SK-N-SH (cell line): Measurements from ENCODE around the gene ZNRF1.

Experiments
- CHD2 ChIP-seq: fragments of 150-350 bp; IDR thresholded peaks from 2 replicates; pipeline ENCODE4 v1.6.1; 2018; ENCODE audit warnings: low read length; ENCODE audit not compliant: partially characterized antibody
- EP300 ChIP-seq, 2 experiments: IDR thresholded peaks; 2 replicates each; pipeline versions ENCODE4 v1.4.0 to v1.6.1; 2012; ENCODE audit warnings: borderline replicate concordance in 1 of 2, low read depth in 1 of 2, low read length in 1 of 2
- GABPA ChIP-seq: IDR thresholded peaks from 2 replicates; pipeline ENCODE4 v1.4.0; 2012; ENCODE audit warnings: low read depth, mild to moderate bottlenecking
- GATA2 ChIP-seq: sonication (generic); formaldehyde crosslinking; IDR thresholded peaks from 2 replicates; pipeline ENCODE4 v1.5.0; 2020; ENCODE audit warnings: mild to moderate bottlenecking, missing genetic modification reagents
- MXI1 ChIP-seq: IDR thresholded peaks from 2 replicates; pipeline ENCODE4 v1.6.1; 2012; ENCODE audit warnings: mild to moderate bottlenecking, low read depth, low read length, improper control_type of control experiment
- POLR2AphosphoS5 ChIP-seq: IDR thresholded peaks from 2 replicates; pipeline ENCODE4 v1.6.1; 2012; ENCODE audit warnings: low read depth, low read length
- SIN3A ChIP-seq: IDR thresholded peaks from 2 replicates; pipeline ENCODE4 v1.6.1; 2012; ENCODE audit warnings: low read depth, mild to moderate bottlenecking, low read length, moderate library complexity, borderline replicate concordance
- TAF1 ChIP-seq: IDR thresholded peaks from 2 replicates; pipeline ENCODE4 v1.6.1; 2012; ENCODE audit warnings: low read depth, mild to moderate bottlenecking, low read length, moderate library complexity, borderline replicate concordance
- TEAD4 ChIP-seq: IDR thresholded peaks from 2 replicates; pipeline ENCODE4 v1.4.0; 2012; ENCODE audit warnings: mild to moderate bottlenecking, borderline replicate concordance; ENCODE audit not compliant: insufficient read depth
- YY1 ChIP-seq: IDR thresholded peaks from 2 replicates; pipeline ENCODE4 v1.4.0; 2012; ENCODE audit warnings: low read depth, mild to moderate bottlenecking
- TF ChIP-seq, protein P1 (sequence below): fragments of 200-600 bp; sonication (generic); IDR thresholded peaks from 2 replicates; pipeline ENCODE4 v1.6.1; 2017; ENCODE audit warnings: antibody characterized with exemption, mild to moderate bottlenecking, moderate library complexity
- TF ChIP-seq, protein P2 (sequence below): IDR thresholded peaks from 2 replicates; pipeline ENCODE4 v1.6.1; 2012; ENCODE audit warnings: mild to moderate bottlenecking, low read depth, low read length, moderate library complexity

DNA sequence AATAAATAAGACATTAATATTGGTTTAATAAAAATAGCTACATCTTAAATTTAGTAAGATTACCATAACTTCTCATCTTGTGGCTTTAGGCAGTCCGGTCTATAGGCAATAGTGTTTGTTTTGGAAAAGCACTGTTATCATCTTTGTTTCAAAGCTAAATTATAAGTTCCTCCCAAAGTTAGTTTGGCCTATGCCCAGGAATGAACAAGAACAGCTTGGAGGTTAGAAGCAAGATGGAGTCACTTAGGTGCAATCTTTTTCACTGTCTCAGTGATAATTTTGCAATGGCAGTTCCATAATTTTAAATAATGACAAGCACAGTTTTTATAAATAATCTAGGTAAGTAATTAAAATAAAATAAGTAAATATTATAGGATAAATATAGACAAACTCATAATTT, 123.8 kb downstream of the ZNRF1 start:
- no peak for TF ChIP-seq POLR2AphosphoS5
- TF ChIP-seq, protein P1, sequence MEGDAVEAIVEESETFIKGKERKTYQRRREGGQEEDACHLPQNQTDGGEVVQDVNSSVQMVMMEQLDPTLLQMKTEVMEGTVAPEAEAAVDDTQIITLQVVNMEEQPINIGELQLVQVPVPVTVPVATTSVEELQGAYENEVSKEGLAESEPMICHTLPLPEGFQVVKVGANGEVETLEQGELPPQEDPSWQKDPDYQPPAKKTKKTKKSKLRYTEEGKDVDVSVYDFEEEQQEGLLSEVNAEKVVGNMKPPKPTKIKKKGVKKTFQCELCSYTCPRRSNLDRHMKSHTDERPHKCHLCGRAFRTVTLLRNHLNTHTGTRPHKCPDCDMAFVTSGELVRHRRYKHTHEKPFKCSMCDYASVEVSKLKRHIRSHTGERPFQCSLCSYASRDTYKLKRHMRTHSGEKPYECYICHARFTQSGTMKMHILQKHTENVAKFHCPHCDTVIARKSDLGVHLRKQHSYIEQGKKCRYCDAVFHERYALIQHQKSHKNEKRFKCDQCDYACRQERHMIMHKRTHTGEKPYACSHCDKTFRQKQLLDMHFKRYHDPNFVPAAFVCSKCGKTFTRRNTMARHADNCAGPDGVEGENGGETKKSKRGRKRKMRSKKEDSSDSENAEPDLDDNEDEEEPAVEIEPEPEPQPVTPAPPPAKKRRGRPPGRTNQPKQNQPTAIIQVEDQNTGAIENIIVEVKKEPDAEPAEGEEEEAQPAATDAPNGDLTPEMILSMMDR = no peak
- TF ChIP-seq, protein P2, sequence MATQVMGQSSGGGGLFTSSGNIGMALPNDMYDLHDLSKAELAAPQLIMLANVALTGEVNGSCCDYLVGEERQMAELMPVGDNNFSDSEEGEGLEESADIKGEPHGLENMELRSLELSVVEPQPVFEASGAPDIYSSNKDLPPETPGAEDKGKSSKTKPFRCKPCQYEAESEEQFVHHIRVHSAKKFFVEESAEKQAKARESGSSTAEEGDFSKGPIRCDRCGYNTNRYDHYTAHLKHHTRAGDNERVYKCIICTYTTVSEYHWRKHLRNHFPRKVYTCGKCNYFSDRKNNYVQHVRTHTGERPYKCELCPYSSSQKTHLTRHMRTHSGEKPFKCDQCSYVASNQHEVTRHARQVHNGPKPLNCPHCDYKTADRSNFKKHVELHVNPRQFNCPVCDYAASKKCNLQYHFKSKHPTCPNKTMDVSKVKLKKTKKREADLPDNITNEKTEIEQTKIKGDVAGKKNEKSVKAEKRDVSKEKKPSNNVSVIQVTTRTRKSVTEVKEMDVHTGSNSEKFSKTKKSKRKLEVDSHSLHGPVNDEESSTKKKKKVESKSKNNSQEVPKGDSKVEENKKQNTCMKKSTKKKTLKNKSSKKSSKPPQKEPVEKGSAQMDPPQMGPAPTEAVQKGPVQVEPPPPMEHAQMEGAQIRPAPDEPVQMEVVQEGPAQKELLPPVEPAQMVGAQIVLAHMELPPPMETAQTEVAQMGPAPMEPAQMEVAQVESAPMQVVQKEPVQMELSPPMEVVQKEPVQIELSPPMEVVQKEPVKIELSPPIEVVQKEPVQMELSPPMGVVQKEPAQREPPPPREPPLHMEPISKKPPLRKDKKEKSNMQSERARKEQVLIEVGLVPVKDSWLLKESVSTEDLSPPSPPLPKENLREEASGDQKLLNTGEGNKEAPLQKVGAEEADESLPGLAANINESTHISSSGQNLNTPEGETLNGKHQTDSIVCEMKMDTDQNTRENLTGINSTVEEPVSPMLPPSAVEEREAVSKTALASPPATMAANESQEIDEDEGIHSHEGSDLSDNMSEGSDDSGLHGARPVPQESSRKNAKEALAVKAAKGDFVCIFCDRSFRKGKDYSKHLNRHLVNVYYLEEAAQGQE = no peak
- no peak for TF ChIP-seq GATA2 (CRISPR knock-in tag)
- no peak for TF ChIP-seq TEAD4
- no peak for TF ChIP-seq TAF1
- no peak for TF ChIP-seq SIN3A
- TF ChIP-seq YY1 = no peak
- no peak for TF ChIP-seq MXI1
- no peak for TF ChIP-seq CHD2
- no peak for TF ChIP-seq EP300 (IDR thresholded peaks at IDR 0.05; ENCODE audit: borderline replicate concordance in 1 of 2, low read depth in 1 of 2, low read length in 1 of 2)
- TF ChIP-seq GABPA = no peak
